A549 (cell line): ENCODE results near the gene CRIP3. TPM values are rescaled to one million over a fixed set of nuclear protein-coding genes. Genes with fewer than 3 reads are reported as not detected.

Source experiments
- ATAC-seq, 2 experiments: fragments of 200-7000 bp in 1 of 2; fragments of >200 bp in 1 of 2; cut with Nextera tagmentation in 1 of 2; cut with Tn5 transposase in 1 of 2; 3 replicates each; pipeline versions ENCODE4 v1.8.0 to v1.9.1; 2018 to 2020; ENCODE audit warnings: mild to moderate bottlenecking in 1 of 2, moderate library complexity in 1 of 2
- CTCF ChIA-PET: fragments of 300-600 bp; sonication (Branson Sonifier 250); formaldehyde crosslinking; extraction: SDS; loops from one replicate; lab custom pipeline; 2021; ENCODE audit warnings: antibody characterized with exemption, inconsistent platforms; lab: Yijun Ruan, JAX
- POLR2A ChIA-PET: fragments of 350-600 bp; formaldehyde crosslinking; extraction: SDS; loops from one replicate; lab custom pipeline; 2021; ENCODE audit warnings: antibody characterized with exemption, inconsistent platforms; lab: Yijun Ruan, JAX
- DNase-seq, 2 experiments: peaks; one replicate each; pipeline versions ENCODE4 v3.0.0 to v3.0.0-alpha.2; 2011 to 2016; ENCODE audit warnings: low read depth in 1 of 2, low spot score in 1 of 2
- FAIRE-seq: peaks from 2 replicates; lab custom pipeline; 2011; peaks lifted over from hg19 to GRCh38; lab: Jason Lieb, UNC
- H3K27ac ChIP-seq, 2 experiments: fragments of >200 bp; sonication (Bioruptor Twin); formaldehyde crosslinking; 3 replicates each; pipeline ENCODE4 v1.5.1; 2016 to 2017
- H3K4me1 ChIP-seq: fragments of >200 bp; sonication (Bioruptor Twin); formaldehyde crosslinking; 3 replicates; pipeline ENCODE4 v1.6.1; 2016
- H3K4me2 ChIP-seq: fragments of >200 bp; sonication (Bioruptor Twin); formaldehyde crosslinking; 3 replicates; pipeline ENCODE4 v1.6.1; 2016
- H3K4me3 ChIP-seq: fragments of >200 bp; sonication (Bioruptor Twin); formaldehyde crosslinking; 3 replicates; pipeline ENCODE4 v1.5.1; 2016
- H3K9me3 ChIP-seq: fragments of >200 bp; sonication (Bioruptor Twin); formaldehyde crosslinking; 3 replicates; pipeline ENCODE4 v1.6.1; 2016
- BHLHE40 ChIP-seq: IDR thresholded peaks from 2 replicates; pipeline ENCODE4 v1.6.1; 2012; ENCODE audit warnings: low read depth, low read length, inconsistent platforms
- CTCF ChIP-seq: fragments of >200 bp; sonication (Bioruptor Twin); formaldehyde crosslinking; IDR thresholded peaks from 3 replicates; pipeline ENCODE4 v1.5.1; 2016
- EHF ChIP-seq: fragments of 250-450 bp; sonication (Bioruptor Pico); IDR thresholded peaks from 2 replicates; pipeline ENCODE4 v1.5.0; 2020; ENCODE audit warnings: mild to moderate bottlenecking
- EHMT2 ChIP-seq: fragments of 200-600 bp; sonication (generic); IDR thresholded peaks from 2 replicates; pipeline ENCODE4 v1.6.1; 2016; ENCODE audit warnings: antibody characterized with exemption, low read depth, mild to moderate bottlenecking, moderate library complexity
- EP300 ChIP-seq, 2 experiments: fragments of >200 bp; sonication (Bioruptor Twin); formaldehyde crosslinking; IDR thresholded peaks; 2 replicates in 1 of 2; 3 replicates in 1 of 2; pipeline ENCODE4 v1.6.1; 2016 to 2017
- FOSB ChIP-seq: fragments of 250-450 bp; sonication (Bioruptor Pico); IDR thresholded peaks from 2 replicates; pipeline ENCODE4 v1.5.0; 2020; ENCODE audit warnings: mild to moderate bottlenecking, moderate library complexity
- HEYL ChIP-seq: fragments of 250-450 bp; sonication (Bioruptor Pico); IDR thresholded peaks from 2 replicates; pipeline ENCODE4 v1.8.0; 2021; ENCODE audit warnings: mild to moderate bottlenecking, moderate library complexity
- HMGXB4 ChIP-seq: fragments of 250-450 bp; sonication (Bioruptor Pico); IDR thresholded peaks from 2 replicates; pipeline ENCODE4 v1.5.0; 2021; ENCODE audit warnings: mild to moderate bottlenecking, moderate library complexity, borderline replicate concordance
- JUNB ChIP-seq: fragments of >200 bp; sonication (Bioruptor Twin); formaldehyde crosslinking; IDR thresholded peaks from 2 replicates; pipeline ENCODE4 v1.6.1; 2016
- KDM5A ChIP-seq: fragments of 200-600 bp; sonication (generic); IDR thresholded peaks from 2 replicates; pipeline ENCODE4 v1.6.1; 2016; ENCODE audit warnings: antibody characterized with exemption, mild to moderate bottlenecking
- MAX ChIP-seq: IDR thresholded peaks from 2 replicates; pipeline ENCODE4 v1.6.1; 2012
- MAZ ChIP-seq: fragments of 150-350 bp; IDR thresholded peaks from 2 replicates; pipeline ENCODE4 v1.6.1; 2014; ENCODE audit warnings: antibody characterized with exemption, low read depth, low read length, borderline replicate concordance
- NFE2L2 ChIP-seq: fragments of 150-350 bp; conservative IDR thresholded peaks from 2 replicates; pipeline ENCODE4 v1.6.1; 2014; ENCODE audit warnings: low read length
- PBX3 ChIP-seq: IDR thresholded peaks from 2 replicates; pipeline ENCODE4 v1.6.1; 2012
- RAD21 ChIP-seq, 2 experiments: fragments of >200 bp in 1 of 2; sonication (Bioruptor Twin) in 1 of 2; formaldehyde crosslinking in 1 of 2; IDR thresholded peaks in 1 of 2; conservative IDR thresholded peaks in 1 of 2; 2 replicates in 1 of 2; 3 replicates in 1 of 2; pipeline ENCODE4 v1.6.1; 2012 to 2018; ENCODE audit warnings: inconsistent platforms in 1 of 2
- RARB ChIP-seq: fragments of 250-450 bp; sonication (Bioruptor Pico); IDR thresholded peaks from 2 replicates; pipeline ENCODE4 v1.8.0; 2021; ENCODE audit warnings: mild to moderate bottlenecking, moderate library complexity
- SREBF2 ChIP-seq: fragments of 450-650 bp; IDR thresholded peaks from 2 replicates; pipeline ENCODE4 v1.6.1; 2014; ENCODE audit warnings: mild to moderate bottlenecking, moderate library complexity
- WGBS: methylation state at CpG from one replicate; pipeline ENCODE4 v1.1.6; 2017; ENCODE audit errors: missing lambda C conversion rate; 5-methylcytosine and 5-hydroxymethylcytosine counted together
- polyA plus RNA-seq, 4 experiments: library from polyadenylated mRNA; depleted of rRNA in 3 of 4; stranded (reverse); fragments of >200 nt; fragmentation: RNase III in 1 of 4; extraction: RNeasy Plus Mini Kit Qiagen cat#74134 plus additional on column Dnase treatment in 1 of 4; gene quantifications; 2 replicates in 3 of 4; 3 replicates in 1 of 4; pipeline ENCODE4 v1.2.3, GENCODE V29; 2011 to 2017

CRIP3 gene
- polyA plus RNA-seq, 2 of the 4 experiments (the other 2 are of a cell fraction) = 1.3 to 2.8 TPM

- CTCF ChIA-PET = interaction anchor here (0.8 to 2.8 kb wide), 7 partner anchors 9 to 117 kb away, joined by 3 to 18 read pairs (median 3); partner anchors contain the start of genes CRIP3 and DNPH1
- Histone ChIP-seq H3K27ac (no peak overlapping the region), H3K4me2 (no peak overlapping the region), H3K4me3 (no peak overlapping the region), H3K9me3 (no peaks in the 10 kb centered on the region), H3K4me1 (0 out of 3 replicates have a peak, but pooled peaks cover 3% of the 10 kb centered on the region)
- POLR2A ChIA-PET = no interaction called here
- TF ChIP-seq EHMT2 = no peak
- TF ChIP-seq NFE2L2 = 0 out of 2 replicates have a peak, but pooled peaks have one; percentile 7
- TF ChIP-seq KDM5A = no peak
- TF ChIP-seq RARB (CRISPR knock-in tag) = no peak
- no peak for TF ChIP-seq CTCF
- TF ChIP-seq RAD21 (conservative IDR thresholded peaks at IDR 0.05 in 1 of 2, IDR thresholded peaks at IDR 0.05 in 1 of 2) = no peak
- TF ChIP-seq MAX = no peak
- TF ChIP-seq EHF (CRISPR knock-in tag) = no peak
- WGBS = 62% methylated on average over 5 of the region's 5 CpGs
- ATAC-seq (no peak), DNase-seq (no peak), FAIRE-seq (no peak)
These were observed 11.7 kb downstream of the CRIP3 start for GRCh38 chr6:43296780-43297497.

- no peak for DNase-seq
- ATAC-seq = no peak
- POLR2A ChIA-PET = no interaction called here
- H3K4me2 ChIP-seq = no peak overlapping the region
- TF ChIP-seq NFE2L2 (no peak), HEYL (CRISPR knock-in tag) (no peak), HMGXB4 (CRISPR knock-in tag) (no peak), BHLHE40 (no peak), FOSB (CRISPR knock-in tag) (no peak), SREBF2 (no peak), EP300 (IDR thresholded peaks at IDR 0.05) (no peak), JUNB (no peak)
- TF ChIP-seq, all 56 proteins: peak for 0
- CTCF ChIA-PET = interaction anchor here (1.0 to 2.8 kb wide), 3 partner anchors 12 to 67 kb away, joined by 3 to 18 read pairs (median 4); partner anchors contain the start of genes CRIP3 and DNPH1
- WGBS = 44% methylated on average over 2 of the region's 3 CpGs
- 0 out of 3 replicates have a peak, but pooled peaks cover 3% of the 10 kb centered on the region for H3K4me1 ChIP-seq
- H3K9me3 ChIP-seq = no peaks in the 10 kb centered on the region
- H3K27ac ChIP-seq = no peak overlapping the region
- H3K4me3 ChIP-seq = no peak overlapping the region
- no peak for FAIRE-seq
These were observed 13.2 kb downstream of the CRIP3 start for GRCh38 chr6:43295456-43295855.

GRCh38 chr6:43294536-43294935 lies 14.1 kb downstream of the CRIP3 start:
- TF ChIP-seq PBX3 (no peak), MAZ (no peak)
- FAIRE-seq (no peak), ATAC-seq (no peak), DNase-seq (no peak)
- ChIA-PET CTCF (no interaction called here), POLR2A (no interaction called here)
- 17% methylated on average over 3 of the region's 3 CpGs for WGBS
- Histone ChIP-seq H3K9me3 (no peaks in the 10 kb centered on the region), H3K4me3 (no peak overlapping the region), H3K4me1 (0 out of 3 replicates have a peak, but pooled peaks cover 3% of the 10 kb centered on the region), H3K4me2 (no peak overlapping the region), H3K27ac (no peak overlapping the region)
